OCI-LY7 (cell line): ENCODE results near the gene MPC1.

Experiments used
- EZH2phosphoT487 ChIP-seq: fragments of 200-600 bp; sonication (generic); IDR thresholded peaks from 2 replicates; pipeline ENCODE4 v1.6.1; 2018; ENCODE audit warnings: low read depth, borderline replicate concordance, mild to moderate bottlenecking, mixed run types, antibody characterized with exemption, low read length, moderate library complexity, mixed read lengths
- TF ChIP-seq, protein P1 (sequence below): fragments of 200-600 bp; sonication (generic); conservative IDR thresholded peaks from 2 replicates; pipeline ENCODE4 v1.5.1; 2014; ENCODE audit warnings: mild to moderate bottlenecking, antibody characterized with exemption, low read length, moderate library complexity, mixed read lengths

DNA sequence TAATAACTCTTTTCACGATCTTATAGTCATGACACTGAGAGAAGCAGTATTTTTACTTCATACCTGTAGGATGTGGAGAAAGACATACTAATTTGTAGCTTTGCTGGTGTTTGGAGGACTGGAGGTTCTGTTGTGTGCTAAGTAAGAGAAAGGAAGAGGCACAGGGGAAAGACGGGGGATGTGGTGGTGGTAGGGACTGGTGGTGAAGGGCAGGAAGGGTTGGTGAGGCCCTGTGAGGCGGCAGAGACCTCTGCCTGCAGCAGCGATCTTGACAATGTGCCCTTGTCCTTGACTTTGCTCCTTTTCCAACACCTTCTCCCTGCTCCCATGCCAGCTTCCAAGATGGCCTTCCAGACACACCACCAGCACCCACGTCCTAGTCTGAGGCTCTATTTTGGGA is 32.6 kb upstream of the MPC1 start:
- TF ChIP-seq, protein P1, sequence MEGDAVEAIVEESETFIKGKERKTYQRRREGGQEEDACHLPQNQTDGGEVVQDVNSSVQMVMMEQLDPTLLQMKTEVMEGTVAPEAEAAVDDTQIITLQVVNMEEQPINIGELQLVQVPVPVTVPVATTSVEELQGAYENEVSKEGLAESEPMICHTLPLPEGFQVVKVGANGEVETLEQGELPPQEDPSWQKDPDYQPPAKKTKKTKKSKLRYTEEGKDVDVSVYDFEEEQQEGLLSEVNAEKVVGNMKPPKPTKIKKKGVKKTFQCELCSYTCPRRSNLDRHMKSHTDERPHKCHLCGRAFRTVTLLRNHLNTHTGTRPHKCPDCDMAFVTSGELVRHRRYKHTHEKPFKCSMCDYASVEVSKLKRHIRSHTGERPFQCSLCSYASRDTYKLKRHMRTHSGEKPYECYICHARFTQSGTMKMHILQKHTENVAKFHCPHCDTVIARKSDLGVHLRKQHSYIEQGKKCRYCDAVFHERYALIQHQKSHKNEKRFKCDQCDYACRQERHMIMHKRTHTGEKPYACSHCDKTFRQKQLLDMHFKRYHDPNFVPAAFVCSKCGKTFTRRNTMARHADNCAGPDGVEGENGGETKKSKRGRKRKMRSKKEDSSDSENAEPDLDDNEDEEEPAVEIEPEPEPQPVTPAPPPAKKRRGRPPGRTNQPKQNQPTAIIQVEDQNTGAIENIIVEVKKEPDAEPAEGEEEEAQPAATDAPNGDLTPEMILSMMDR = no peak
- no peak for TF ChIP-seq EZH2phosphoT487
